ENCODE measurements around the gene JUN. TPM values are rescaled to one million over a fixed set of nuclear protein-coding genes. Genes with fewer than 3 reads are reported as not detected.

JUN gene
- total RNA-seq, 3 donors from 2014 or later = 119 to 880 (median 379) TPM

GRCh38 chr1:58798910-58799442 lies 15.1 kb upstream of the JUN start:
- H3K4me3 ChIP-seq = no peak overlapping the region
- H3K27me3 ChIP-seq = no peaks in the 10 kb centered on the region
- TF ChIP-seq POLR2AphosphoS5 (IDR thresholded peaks at IDR 0.05) (no peak), CTCF (IDR thresholded peaks at IDR 0.05) (no peak), POLR2A (IDR thresholded peaks at IDR 0.05) (no peak)
- intact Hi-C loops (cut with DNase I; ENCODE audit: low total_unique reads) = no loop called here
- no peak for DNase-seq (ENCODE audit: low spot score in 2 of 2)
- H3K9me3 ChIP-seq = no peaks in the 10 kb centered on the region
- no peaks in the 10 kb centered on the region for H3K36me3 ChIP-seq
- H3K4me1 ChIP-seq = no peaks in the 10 kb centered on the region
- H3K27ac ChIP-seq = no peak overlapping the region

- TF ChIP-seq CTCF (IDR thresholded peaks at IDR 0.05) (no peak), POLR2A (IDR thresholded peaks at IDR 0.05) (no peak), POLR2AphosphoS5 (IDR thresholded peaks at IDR 0.05) (no peak)
- intact Hi-C loops (cut with DNase I; ENCODE audit: low total_unique reads) = no loop called here
- H3K27me3 ChIP-seq = no peaks in the 10 kb centered on the region
- no peak for DNase-seq (ENCODE audit: low spot score in 2 of 2)
- H3K4me1 ChIP-seq = no peaks in the 10 kb centered on the region
- no peaks in the 10 kb centered on the region for H3K9me3 ChIP-seq
- no peak overlapping the region for H3K4me3 ChIP-seq
- H3K27ac ChIP-seq = no peak overlapping the region
- H3K36me3 ChIP-seq = no peaks in the 10 kb centered on the region
Measured at GRCh38 chr1:58796416-58796815, 12.6 kb upstream of the JUN start.

- Histone ChIP-seq H3K4me1 (no peaks in the 10 kb centered on the region), H3K27ac (no peak overlapping the region), H3K27me3 (no peaks in the 10 kb centered on the region), H3K4me3 (no peak overlapping the region), H3K9me3 (no peaks in the 10 kb centered on the region), H3K36me3 (no peaks in the 10 kb centered on the region)
- no peak for DNase-seq (ENCODE audit: low spot score in 2 of 2)
- intact Hi-C loops (cut with DNase I; ENCODE audit: low total_unique reads) = no loop called here
- no peak for TF ChIP-seq CTCF (IDR thresholded peaks at IDR 0.05)
- TF ChIP-seq POLR2A (IDR thresholded peaks at IDR 0.05) = no peak
- no peak for TF ChIP-seq POLR2AphosphoS5 (IDR thresholded peaks at IDR 0.05)
Measured at GRCh38 chr1:58794585-58794984, 10.7 kb upstream of the JUN start.

- no peaks in the 10 kb centered on the region for H3K27me3 ChIP-seq
- no peak for DNase-seq (ENCODE audit: low spot score in 2 of 2)
- no peaks in the 10 kb centered on the region for H3K4me1 ChIP-seq
- no peaks in the 10 kb centered on the region for H3K36me3 ChIP-seq
- intact Hi-C loops (cut with DNase I; ENCODE audit: low total_unique reads) = no loop called here
- H3K27ac ChIP-seq = no peak overlapping the region
- TF ChIP-seq CTCF (IDR thresholded peaks at IDR 0.05) (no peak), POLR2A (IDR thresholded peaks at IDR 0.05) (no peak), POLR2AphosphoS5 (IDR thresholded peaks at IDR 0.05) (no peak)
- H3K4me3 ChIP-seq = no peak overlapping the region
- peaks cover 0 to 5% of the 10 kb centered on the region in 2 donors for H3K9me3 ChIP-seq
Measured at GRCh38 chr1:58792846-58793245, 9.0 kb upstream of the JUN start.

GRCh38 chr1:58791106-58791505 lies 7.3 kb upstream of the JUN start:
- intact Hi-C loops (cut with DNase I; ENCODE audit: low total_unique reads) = no loop called here
- Histone ChIP-seq H3K4me1 (no peaks in the 10 kb centered on the region), H3K36me3 (no peaks in the 10 kb centered on the region), H3K4me3 (no peak overlapping the region), H3K9me3 (peaks cover 0 to 5% of the 10 kb centered on the region in 2 donors), H3K27ac (no peak overlapping the region), H3K27me3 (no peaks in the 10 kb centered on the region)
- TF ChIP-seq POLR2A (IDR thresholded peaks at IDR 0.05) (no peak), CTCF (IDR thresholded peaks at IDR 0.05) (no peak), POLR2AphosphoS5 (IDR thresholded peaks at IDR 0.05) (no peak)
- no peak for DNase-seq (ENCODE audit: low spot score in 2 of 2)

Data from breast epithelium (tissue), 4 donors.